Common myeloid progenitor, CD34-positive (primary cell): Measurements from ENCODE around the gene CNFN.
A peak's percentile ranks its signal among the peaks of the same experiment; 100 is the strongest.

Source experiments
- CTCF ChIA-PET: fragments of 350-600 bp; sonication (Branson Sonifier 250); formaldehyde crosslinking; loops from one replicate; lab custom pipeline; 2021; ENCODE audit warnings: antibody characterized with exemption; lab: Charles Lee
- POLR2A ChIA-PET: fragments of 350-600 bp; sonication (Branson Sonifier 250); formaldehyde crosslinking; loops from one replicate; lab custom pipeline; 2021; ENCODE audit warnings: antibody characterized with exemption; lab: Charles Lee
- DNase-seq, 3 donors: peaks; one replicate each; pipeline versions ENCODE4 v3.0.0 to v3.0.0-alpha.2; 2013
- H3K27ac ChIP-seq, 2 experiments: 1 replicate in 1 of 2; 2 replicates in 1 of 2; pipeline ENCODE4 v1.7.0; 2013; ENCODE audit warnings: inconsistent platforms in 2 of 2, low read length in 2 of 2, mild to moderate bottlenecking in 2 of 2, low read depth in 1 of 2, moderate library complexity in 1 of 2; ENCODE audit not compliant: severe bottlenecking in 2 of 2, insufficient read depth in 1 of 2, poor library complexity in 1 of 2
- H3K27me3 ChIP-seq, 5 experiments: replicated peaks in 2 of 5; 1 replicate in 3 of 5; 2 replicates in 2 of 5; pipeline versions ENCODE4 v1.6.1 to v1.7.0; 2013; ENCODE audit warnings: low read length in 4 of 5, mild to moderate bottlenecking in 2 of 5, moderate library complexity in 2 of 5, inconsistent platforms in 1 of 5; ENCODE audit not compliant: insufficient read depth in 5 of 5, control insufficient read depth in 4 of 5
- H3K36me3 ChIP-seq, 4 experiments: 1 replicate in 2 of 4; 2 replicates in 2 of 4; pipeline versions ENCODE4 v1.6.1 to v1.7.0; 2013; ENCODE audit warnings: low read length in 3 of 4, control low read depth in 1 of 4, mild to moderate bottlenecking in 1 of 4; ENCODE audit not compliant: control insufficient read depth in 4 of 4, insufficient read depth in 4 of 4
- H3K4me1 ChIP-seq, 4 experiments: 1 replicate in 3 of 4; 2 replicates in 1 of 4; pipeline versions ENCODE4 v1.6.1 to v1.7.1; 2013; ENCODE audit warnings: low read length in 3 of 4, mild to moderate bottlenecking in 3 of 4, control low read depth in 1 of 4, inconsistent platforms in 1 of 4, moderate library complexity in 1 of 4; ENCODE audit not compliant: control insufficient read depth in 4 of 4, insufficient read depth in 4 of 4; ENCODE audit errors: control extremely low read depth in 1 of 4
- H3K4me3 ChIP-seq, 7 experiments: 1 replicate in 4 of 7; 2 replicates in 3 of 7; pipeline versions ENCODE4 v1.5.1 to v1.7.0; 2013; ENCODE audit warnings: mild to moderate bottlenecking in 7 of 7, low read length in 6 of 7, moderate library complexity in 6 of 7, inconsistent platforms in 2 of 7, low read depth in 2 of 7, control low read depth in 1 of 7; ENCODE audit not compliant: insufficient read depth in 4 of 7, control insufficient read depth in 1 of 7; ENCODE audit errors: extremely low read depth in 1 of 7
- H3K9me3 ChIP-seq, 5 experiments: 1 replicate in 4 of 5; 2 replicates in 1 of 5; pipeline versions ENCODE4 v1.6.1 to v1.7.1; 2013; ENCODE audit warnings: low read length in 4 of 5, mild to moderate bottlenecking in 2 of 5, inconsistent platforms in 1 of 5, low read depth in 1 of 5, moderate library complexity in 1 of 5; ENCODE audit not compliant: control insufficient read depth in 4 of 5, insufficient read depth in 2 of 5; ENCODE audit errors: control extremely low read depth in 1 of 5
- WGBS: methylation state at CpG from one replicate; pipeline ENCODE4 v1.1.5; 2013; ENCODE audit not compliant: insufficient coverage; 5-methylcytosine and 5-hydroxymethylcytosine counted together

Gene CNFN

DNA sequence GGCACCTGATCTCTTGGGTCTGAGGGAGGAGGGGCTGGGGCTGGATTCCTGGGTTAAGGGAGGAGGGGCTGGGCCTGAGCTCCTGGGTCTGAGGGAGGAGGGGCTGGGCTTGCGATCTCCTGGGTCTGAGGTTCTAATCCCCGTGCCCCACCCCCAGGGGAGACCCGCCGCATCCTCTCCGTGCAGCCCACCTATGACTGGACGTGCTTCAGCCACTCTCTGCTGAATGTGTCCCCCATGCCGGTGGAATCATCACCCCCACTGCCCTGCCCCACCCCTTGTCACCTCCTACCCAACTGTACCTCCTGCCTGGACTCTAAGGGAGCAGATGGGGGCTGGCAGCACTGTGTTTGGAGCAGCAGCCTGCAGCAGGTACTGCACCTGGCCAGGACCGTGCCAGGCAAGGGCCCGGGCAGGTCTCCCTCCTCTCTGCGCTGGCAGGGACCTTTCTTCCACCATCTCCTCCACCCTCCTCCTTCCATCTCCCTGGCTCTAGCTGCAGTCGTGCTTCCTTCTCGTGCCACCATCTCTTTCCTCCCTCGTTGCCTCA, 27.1 kb downstream of the CNFN start:
- no peak for DNase-seq
- Histone ChIP-seq H3K27ac (no peak overlapping the region), H3K9me3 (peaks cover 0 to 6% (median 2%) of the 10 kb centered on the region in 5 experiments), H3K4me3 (no peak overlapping the region), H3K36me3 (peaks cover 7 to 42% (median 22%) of the 10 kb centered on the region in 4 experiments), H3K4me1 (no peaks in the 10 kb centered on the region), H3K27me3 (no peaks in the 10 kb centered on the region)
- ChIA-PET POLR2A (interaction anchor here (0.5 kb wide), 1 partner anchor 1114 kb away, joined by 3 read pairs; no protein-coding TSS in a partner anchor), CTCF (interaction anchor here (1.1 kb wide), 1 partner anchor 9 kb away, joined by 3 read pairs; no protein-coding TSS in a partner anchor)
- 97% methylated on average over 10 of the region's 13 CpGs for WGBS

DNA sequence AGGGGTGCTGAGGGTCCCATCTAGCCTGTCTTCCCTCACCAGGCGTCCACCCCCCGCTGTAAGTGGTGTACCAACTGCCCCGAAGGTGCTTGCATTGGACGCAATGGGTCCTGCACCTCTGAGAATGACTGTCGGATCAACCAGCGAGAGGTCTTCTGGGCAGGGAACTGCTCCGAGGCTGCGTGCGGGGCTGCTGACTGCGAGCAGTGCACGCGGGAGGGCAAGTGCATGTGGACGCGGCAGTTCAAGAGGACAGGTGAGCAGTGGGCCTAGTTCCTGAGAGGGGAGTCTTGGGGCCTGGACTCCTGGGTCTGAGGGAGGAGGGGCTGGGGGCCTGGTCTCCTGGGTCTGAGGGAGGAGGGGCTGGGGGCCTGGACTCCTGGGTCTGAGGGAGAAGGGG, 27.8 kb downstream of the CNFN start:
- no peak overlapping the region for H3K27ac ChIP-seq
- peaks cover 0 to 6% (median 2%) of the 10 kb centered on the region in 5 experiments for H3K9me3 ChIP-seq
- ChIA-PET CTCF (no interaction called here), POLR2A (no interaction called here)
- H3K27me3 ChIP-seq: no peaks in the 10 kb centered on the region
- H3K4me1 ChIP-seq: no peaks in the 10 kb centered on the region
- no peak overlapping the region for H3K4me3 ChIP-seq
- H3K36me3 ChIP-seq: peaks cover 7 to 43% (median 25%) of the 10 kb centered on the region in 4 experiments
- 97% methylated on average over 9 of the region's 14 CpGs for WGBS
- no peak for DNase-seq

DNA sequence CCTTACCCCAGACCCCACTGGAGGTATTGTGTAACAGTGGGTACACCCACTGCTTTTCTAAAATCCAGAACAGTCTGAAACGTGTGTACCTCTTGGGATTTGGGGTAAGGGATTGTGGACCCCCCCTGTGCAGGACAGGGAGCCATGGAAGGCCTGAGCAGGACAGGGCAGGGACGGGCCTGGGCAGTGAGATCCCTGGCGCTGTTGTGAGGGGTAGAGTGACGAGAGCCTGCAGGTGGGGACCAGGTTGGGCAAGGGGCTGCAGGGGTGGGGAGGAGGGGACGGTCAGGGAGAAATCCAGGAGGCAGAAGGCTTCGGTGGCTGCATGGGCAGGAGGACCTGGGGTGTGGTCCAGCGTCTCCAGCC, 28.6 kb downstream of the CNFN start:
- Histone ChIP-seq H3K27ac (no peak overlapping the region), H3K27me3 (no peaks in the 10 kb centered on the region), H3K4me3 (no peak overlapping the region), H3K4me1 (no peaks in the 10 kb centered on the region), H3K9me3 (peaks cover 0 to 6% (median 2%) of the 10 kb centered on the region in 5 experiments), H3K36me3 (peaks cover 7 to 51% (median 30%) of the 10 kb centered on the region in 4 experiments)
- CTCF ChIA-PET: interaction anchor here (1.0 kb wide), 1 partner anchor 19 kb away, joined by 3 read pairs; no protein-coding TSS in a partner anchor
- DNase-seq: no peak
- 100% methylated on average over 5 of the region's 7 CpGs for WGBS
- POLR2A ChIA-PET: no interaction called here

DNA sequence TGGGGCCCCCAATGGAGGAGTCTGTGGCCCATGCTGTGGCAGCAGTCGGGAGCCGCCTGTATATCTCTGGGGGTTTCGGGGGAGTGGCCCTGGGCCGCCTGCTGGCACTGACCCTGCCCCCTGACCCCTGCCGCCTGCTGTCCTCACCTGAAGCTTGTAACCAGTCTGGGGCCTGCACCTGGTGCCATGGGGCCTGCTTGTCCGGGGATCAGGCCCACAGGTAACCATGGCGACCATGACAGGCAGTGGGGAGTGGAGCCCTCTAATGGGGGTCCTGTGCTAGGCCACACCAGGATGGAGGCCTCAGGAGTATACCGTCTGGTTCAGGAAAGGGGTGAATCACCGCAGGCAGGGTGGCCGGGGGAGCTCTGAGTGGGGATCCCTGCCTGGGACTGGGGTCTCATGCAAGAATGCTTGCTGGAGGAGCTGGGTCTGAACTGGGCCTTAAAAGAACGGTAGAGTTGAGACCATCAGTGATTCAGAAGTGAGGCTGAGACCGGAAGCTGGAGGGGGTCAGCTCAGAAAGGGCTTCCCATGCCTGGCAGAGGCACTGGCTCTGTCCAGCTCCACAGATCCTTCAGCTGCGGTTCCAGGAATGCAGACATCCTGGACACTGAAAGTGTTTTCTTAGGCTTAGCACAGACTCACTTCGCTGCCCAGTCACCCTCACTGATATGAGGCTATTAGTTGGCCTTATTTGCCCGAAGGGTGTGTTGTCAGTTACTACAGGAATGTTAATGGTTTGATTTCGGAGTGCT, 29.1 kb downstream of the CNFN start:
- Histone ChIP-seq H3K9me3 (peaks cover 0 to 6% (median 2%) of the 10 kb centered on the region in 5 experiments), H3K36me3 (peaks cover 7 to 57% (median 35%) of the 10 kb centered on the region in 4 experiments), H3K27ac (no peak overlapping the region), H3K27me3 (no peaks in the 10 kb centered on the region), H3K4me1 (no peaks in the 10 kb centered on the region), H3K4me3 (no peak overlapping the region)
- POLR2A ChIA-PET: interaction anchor here (0.6 kb wide), 1 partner anchor 13 kb away, joined by 3 read pairs; no protein-coding TSS in a partner anchor
- peak in 2 of 3 donors; percentile 13 to 19 for DNase-seq
- 96% methylated on average over 16 of the region's 16 CpGs for WGBS
- CTCF ChIA-PET: interaction anchor here (1.0 kb wide), 1 partner anchor 20 kb away, joined by 3 read pairs; no protein-coding TSS in a partner anchor

DNA sequence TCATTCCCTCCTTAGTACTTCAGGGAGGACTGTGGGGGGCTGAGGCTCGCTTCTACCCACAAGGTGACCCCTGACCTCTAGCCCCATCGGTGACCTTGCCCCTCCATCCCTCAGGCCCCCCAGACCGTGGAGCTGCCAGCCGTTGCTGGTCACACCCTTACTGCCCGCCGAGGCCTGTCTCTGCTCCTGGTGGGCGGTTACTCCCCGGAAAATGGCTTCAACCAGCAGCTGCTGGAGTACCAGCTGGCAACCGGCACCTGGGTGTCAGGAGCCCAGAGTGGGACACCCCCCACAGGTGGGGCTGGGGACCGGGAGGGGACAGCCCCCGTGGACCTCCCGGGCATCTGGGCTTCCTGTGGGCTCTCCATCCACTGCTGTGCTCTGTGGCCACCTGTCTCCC, 32.8 kb downstream of the CNFN start:
- no peak for DNase-seq
- Histone ChIP-seq H3K27ac (no peak overlapping the region), H3K4me3 (no peak overlapping the region), H3K4me1 (no peaks in the 10 kb centered on the region), H3K9me3 (no peaks in the 10 kb centered on the region), H3K36me3 (peaks cover 3 to 65% (median 41%) of the 10 kb centered on the region in 4 experiments), H3K27me3 (no peaks in the 10 kb centered on the region)
- 96% methylated on average over 5 of the region's 12 CpGs for WGBS
- CTCF ChIA-PET: interaction anchor here (0.9 kb wide), 1 partner anchor 11 kb away, joined by 5 read pairs; no protein-coding TSS in a partner anchor
- POLR2A ChIA-PET: no interaction called here

DNA sequence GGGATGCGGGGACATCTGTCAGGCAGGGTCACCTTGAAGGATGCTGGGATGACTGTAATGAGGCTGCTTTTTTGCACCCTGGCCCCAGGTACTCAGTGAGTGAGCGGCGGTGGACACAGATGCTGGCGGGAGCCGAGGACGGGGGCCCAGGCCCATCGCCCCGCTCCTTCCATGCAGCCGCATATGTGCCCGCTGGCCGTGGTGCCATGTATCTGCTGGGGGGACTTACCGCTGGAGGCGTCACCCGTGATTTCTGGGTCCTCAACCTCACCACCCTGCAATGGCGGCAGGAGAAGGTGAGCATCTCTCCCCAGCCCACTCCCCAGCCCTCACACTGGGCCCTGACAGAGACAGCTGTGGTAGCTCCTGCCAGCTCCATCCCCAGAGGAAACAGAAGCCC, 33.4 kb downstream of the CNFN start:
- ChIA-PET POLR2A (no interaction called here), CTCF (no interaction called here)
- Histone ChIP-seq H3K36me3 (peaks cover 3 to 69% (median 39%) of the 10 kb centered on the region in 4 experiments), H3K9me3 (no peaks in the 10 kb centered on the region), H3K27ac (no peak overlapping the region), H3K4me1 (no peaks in the 10 kb centered on the region), H3K4me3 (no peak overlapping the region), H3K27me3 (no peaks in the 10 kb centered on the region)
- no peak for DNase-seq
- WGBS: 97% methylated on average over 15 of the region's 15 CpGs

DNA sequence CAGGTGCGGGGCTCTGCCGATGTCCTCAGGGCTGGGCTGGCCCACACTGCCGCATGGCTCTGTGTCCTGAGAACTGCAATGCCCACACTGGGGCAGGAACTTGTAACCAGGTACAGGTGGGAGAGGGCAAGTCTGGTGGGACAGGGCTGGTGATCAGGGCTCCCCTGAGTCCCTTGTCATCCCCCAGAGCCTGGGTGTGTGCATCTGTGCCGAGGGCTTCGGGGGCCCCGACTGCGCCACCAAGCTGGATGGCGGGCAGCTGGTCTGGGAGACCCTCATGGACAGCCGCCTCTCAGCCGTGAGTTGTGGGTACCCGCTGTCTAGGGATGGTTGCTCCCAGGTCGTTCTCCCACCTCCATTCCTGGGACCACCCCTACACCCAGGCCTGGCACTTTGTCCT, 34.2 kb downstream of the CNFN start:
- Histone ChIP-seq H3K36me3 (peaks cover 3 to 69% (median 41%) of the 10 kb centered on the region in 4 experiments), H3K4me3 (no peak overlapping the region), H3K27me3 (no peaks in the 10 kb centered on the region), H3K9me3 (no peaks in the 10 kb centered on the region), H3K4me1 (no peaks in the 10 kb centered on the region), H3K27ac (no peak overlapping the region)
- POLR2A ChIA-PET: no interaction called here
- 95% methylated on average over 11 of the region's 12 CpGs for WGBS
- no peak for DNase-seq
- CTCF ChIA-PET: no interaction called here
